ENCODE data around the gene OR6K6. TPM values are rescaled to one million over a fixed set of nuclear protein-coding genes. Genes with fewer than 3 reads are reported as not detected.

OR6K6 gene
- polyA plus RNA-seq, 1 donor from 2014 or later, result not detected

- Histone ChIP-seq H3K27ac (ENCODE audit: low read length) (no peak overlapping the region), H3K9me2 (ENCODE audit: insufficient read depth, low read length) (no peaks in the 10 kb centered on the region), H3K4me2 (ENCODE audit: low read length) (no peak overlapping the region), H2AFZ (ENCODE audit: low read depth, low read length) (no peak overlapping the region), H3F3A (ENCODE audit: insufficient read depth, low read length, poor library complexity, severe bottlenecking) (no peaks in the 10 kb centered on the region), H3K79me2 (replicated peaks; ENCODE audit: insufficient read depth, low read length) (no peaks in the 10 kb centered on the region), H3K9ac (ENCODE audit: low read length) (no peak overlapping the region), H3K27me3 (ENCODE audit: insufficient read depth, low read depth, low read length) (no peaks in the 10 kb centered on the region), H4K20me1 (ENCODE audit: insufficient read depth) (no peaks in the 10 kb centered on the region), H3K4me3 (ENCODE audit: low read length) (no peak overlapping the region), H3K9me3 (ENCODE audit: low read length) (no peaks in the 10 kb centered on the region), H3K36me3 (ENCODE audit: insufficient read depth, low read length) (no peaks in the 10 kb centered on the region)
- TF ChIP-seq POLR2AphosphoS5 (IDR thresholded peaks at IDR 0.05) (no peak), TAF1 (IDR thresholded peaks at IDR 0.05; ENCODE audit: low read depth) (no peak), EZH2 (IDR thresholded peaks at IDR 0.05; ENCODE audit: borderline replicate concordance, insufficient read depth, low read length, poor library complexity, severe bottlenecking) (no peak), CTCF (IDR thresholded peaks at IDR 0.05; ENCODE audit: poor library complexity, severe bottlenecking) (no peak), REST (IDR thresholded peaks at IDR 0.05; ENCODE audit: borderline replicate concordance) (no peak), RAD21 (conservative IDR thresholded peaks at IDR 0.05) (no peak), SMC3 (conservative IDR thresholded peaks at IDR 0.05; ENCODE audit: poor library complexity) (no peak), EP300 (conservative IDR thresholded peaks at IDR 0.05; ENCODE audit: poor library complexity, severe bottlenecking) (no peak), MXI1 (conservative IDR thresholded peaks at IDR 0.05; ENCODE audit: poor library complexity, severe bottlenecking) (no peak)
Measured at GRCh38 chr1:158794247-158794646, 39.7 kb downstream of the OR6K6 start.

GRCh38 chr1:158798531-158798930, 44.0 kb downstream of the OR6K6 start:
- Histone ChIP-seq H3K9me2 (ENCODE audit: insufficient read depth, low read length) (no peaks in the 10 kb centered on the region), H3K9ac (ENCODE audit: low read length) (no peak overlapping the region), H3K4me2 (ENCODE audit: low read length) (no peak overlapping the region), H3F3A (ENCODE audit: insufficient read depth, low read length, poor library complexity, severe bottlenecking) (no peaks in the 10 kb centered on the region), H4K20me1 (ENCODE audit: insufficient read depth) (no peaks in the 10 kb centered on the region), H2AFZ (ENCODE audit: low read depth, low read length) (no peak overlapping the region), H3K27me3 (ENCODE audit: insufficient read depth, low read depth, low read length) (no peaks in the 10 kb centered on the region), H3K9me3 (ENCODE audit: low read length) (no peaks in the 10 kb centered on the region), H3K36me3 (ENCODE audit: insufficient read depth, low read length) (no peaks in the 10 kb centered on the region), H3K79me2 (replicated peaks; ENCODE audit: insufficient read depth, low read length) (no peaks in the 10 kb centered on the region), H3K4me3 (ENCODE audit: low read length) (no peak overlapping the region), H3K27ac (ENCODE audit: low read length) (no peak overlapping the region)
- no peak for TF ChIP-seq POLR2AphosphoS5 (IDR thresholded peaks at IDR 0.05)

- Histone ChIP-seq H3K9me3 (ENCODE audit: low read length) (no peaks in the 10 kb centered on the region), H3K9me2 (ENCODE audit: insufficient read depth, low read length) (no peaks in the 10 kb centered on the region), H3K27me3 (ENCODE audit: insufficient read depth, low read depth, low read length) (no peaks in the 10 kb centered on the region), H4K20me1 (ENCODE audit: insufficient read depth) (no peaks in the 10 kb centered on the region), H3K27ac (ENCODE audit: low read length) (no peak overlapping the region), H3K4me3 (ENCODE audit: low read length) (no peak overlapping the region), H3K4me2 (ENCODE audit: low read length) (no peak overlapping the region), H2AFZ (ENCODE audit: low read depth, low read length) (no peak overlapping the region), H3K79me2 (replicated peaks; ENCODE audit: insufficient read depth, low read length) (no peaks in the 10 kb centered on the region), H3K9ac (ENCODE audit: low read length) (no peak overlapping the region), H3F3A (ENCODE audit: insufficient read depth, low read length, poor library complexity, severe bottlenecking) (no peaks in the 10 kb centered on the region), H3K36me3 (ENCODE audit: insufficient read depth, low read length) (no peaks in the 10 kb centered on the region)
- TF ChIP-seq MXI1 (conservative IDR thresholded peaks at IDR 0.05; ENCODE audit: poor library complexity, severe bottlenecking) (no peak), EZH2 (IDR thresholded peaks at IDR 0.05; ENCODE audit: borderline replicate concordance, insufficient read depth, low read length, poor library complexity, severe bottlenecking) (no peak)
Measured at GRCh38 chr1:158799689-158800088, 45.2 kb downstream of the OR6K6 start.
